AG09309 (cell line): ENCODE data around the gene MTREX.

Experiments used
- DNase-seq: peaks from one replicate; pipeline ENCODE4 v3.0.0-alpha.2; 2010; ENCODE audit warnings: low read depth
- H3K4me3 ChIP-seq: 2 replicates; pipeline ENCODE4 v1.5.1; 2011; ENCODE audit warnings: mild to moderate bottlenecking, low read depth, low read length, moderate library complexity; ENCODE audit not compliant: control insufficient read depth
- TF ChIP-seq, protein P1 (sequence below): IDR thresholded peaks from 2 replicates; pipeline ENCODE4 v1.5.1; 2011; ENCODE audit warnings: mild to moderate bottlenecking, low read depth, low read length, inconsistent platforms; ENCODE audit not compliant: insufficient read depth, control insufficient read depth; ENCODE audit errors: missing control alignments

Gene MTREX

DNA sequence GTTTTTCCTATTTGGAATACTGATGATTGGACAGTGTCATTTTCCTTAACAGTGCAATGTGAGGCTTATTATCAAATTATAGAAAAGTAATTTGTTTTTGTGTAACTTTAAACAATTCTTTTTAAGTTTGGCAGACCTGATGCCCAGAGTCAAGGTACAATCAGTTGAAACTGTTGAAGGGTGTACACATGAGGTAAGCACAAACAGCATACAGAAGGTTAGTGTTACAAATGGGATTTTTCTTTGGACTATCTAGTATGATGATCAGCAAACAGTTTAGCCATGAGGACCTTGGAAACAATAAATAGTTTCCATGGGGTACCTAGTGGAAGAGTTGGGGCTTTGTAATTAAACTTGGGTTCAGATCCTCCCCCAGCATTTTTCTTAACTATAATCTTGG lies 16.2 kb downstream of the MTREX start:
- TF ChIP-seq, protein P1, sequence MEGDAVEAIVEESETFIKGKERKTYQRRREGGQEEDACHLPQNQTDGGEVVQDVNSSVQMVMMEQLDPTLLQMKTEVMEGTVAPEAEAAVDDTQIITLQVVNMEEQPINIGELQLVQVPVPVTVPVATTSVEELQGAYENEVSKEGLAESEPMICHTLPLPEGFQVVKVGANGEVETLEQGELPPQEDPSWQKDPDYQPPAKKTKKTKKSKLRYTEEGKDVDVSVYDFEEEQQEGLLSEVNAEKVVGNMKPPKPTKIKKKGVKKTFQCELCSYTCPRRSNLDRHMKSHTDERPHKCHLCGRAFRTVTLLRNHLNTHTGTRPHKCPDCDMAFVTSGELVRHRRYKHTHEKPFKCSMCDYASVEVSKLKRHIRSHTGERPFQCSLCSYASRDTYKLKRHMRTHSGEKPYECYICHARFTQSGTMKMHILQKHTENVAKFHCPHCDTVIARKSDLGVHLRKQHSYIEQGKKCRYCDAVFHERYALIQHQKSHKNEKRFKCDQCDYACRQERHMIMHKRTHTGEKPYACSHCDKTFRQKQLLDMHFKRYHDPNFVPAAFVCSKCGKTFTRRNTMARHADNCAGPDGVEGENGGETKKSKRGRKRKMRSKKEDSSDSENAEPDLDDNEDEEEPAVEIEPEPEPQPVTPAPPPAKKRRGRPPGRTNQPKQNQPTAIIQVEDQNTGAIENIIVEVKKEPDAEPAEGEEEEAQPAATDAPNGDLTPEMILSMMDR = no peak
- DNase-seq = no peak
- no peak overlapping the region for H3K4me3 ChIP-seq

DNA sequence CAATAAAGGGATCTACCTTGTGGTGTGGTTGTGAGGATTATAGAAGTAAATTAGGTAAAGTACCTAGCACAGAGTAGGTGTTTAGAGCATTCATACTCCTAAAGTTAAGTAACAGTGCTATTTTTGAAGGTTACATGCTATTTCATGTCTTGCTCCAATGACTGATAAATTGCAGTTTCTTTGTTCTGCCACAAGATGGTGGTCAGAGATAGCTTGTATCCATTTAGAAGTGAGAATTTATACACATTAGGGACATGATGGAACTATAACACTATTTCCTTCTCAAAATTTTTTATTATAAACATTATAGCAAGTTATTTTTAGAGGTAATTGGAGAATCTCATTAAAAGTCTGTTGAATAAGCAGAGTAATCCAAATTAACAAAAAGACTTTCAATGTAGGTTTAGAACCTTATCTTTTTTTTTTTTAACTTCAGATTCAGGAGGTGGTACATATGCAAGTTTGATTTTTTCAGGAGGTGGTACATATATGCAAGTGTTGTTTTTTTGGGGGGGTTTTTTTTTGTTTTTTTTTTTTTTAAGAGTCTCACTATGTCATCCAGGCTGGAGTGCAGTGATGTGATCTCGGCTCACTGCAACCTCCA lies 17.1 kb downstream of the MTREX start:
- no peak overlapping the region for H3K4me3 ChIP-seq
- TF ChIP-seq, protein P1 = peak; percentile 49
- DNase-seq = no peak

DNA sequence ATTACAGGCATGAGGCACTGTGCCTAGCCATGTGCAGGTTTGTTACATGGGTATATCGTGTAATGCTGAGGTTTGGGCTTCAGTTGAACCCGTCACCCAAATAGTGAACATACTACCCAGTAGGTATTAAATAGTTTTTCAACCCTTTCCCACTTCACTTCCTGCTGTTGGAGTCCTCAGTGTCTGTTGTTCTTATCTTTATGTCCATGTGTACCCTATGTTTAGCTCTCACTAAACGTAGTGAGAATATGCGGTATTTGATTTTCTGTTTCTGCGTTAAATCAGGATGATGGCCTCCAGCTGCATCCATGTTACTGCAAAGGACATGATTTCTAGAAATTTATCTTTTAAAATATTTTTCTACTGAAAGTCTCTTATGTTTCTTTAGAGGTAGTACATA lies 17.8 kb downstream of the MTREX start:
- TF ChIP-seq, protein P1 = no peak
- no peak overlapping the region for H3K4me3 ChIP-seq
- DNase-seq = no peak

DNA sequence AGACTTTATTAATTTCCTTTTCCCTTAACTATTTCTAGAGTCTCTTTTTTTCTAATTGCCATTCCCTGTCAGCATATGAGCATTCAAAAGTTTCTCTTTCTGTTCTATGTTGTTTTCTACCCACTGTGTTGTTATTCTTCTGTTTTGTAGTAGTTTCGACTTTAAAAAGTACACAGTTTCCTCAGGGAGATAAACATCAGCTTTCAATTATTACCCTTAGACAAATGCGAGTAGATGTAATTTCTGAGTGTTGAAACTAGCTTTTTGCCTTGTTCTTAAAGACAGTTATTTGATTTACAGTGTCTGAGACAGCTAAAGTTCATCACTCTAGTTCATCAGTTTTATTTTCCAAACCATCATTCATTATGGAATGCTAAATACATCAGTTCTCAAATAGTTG lies 19.5 kb downstream of the MTREX start:
- TF ChIP-seq, protein P1 = no peak

DNA sequence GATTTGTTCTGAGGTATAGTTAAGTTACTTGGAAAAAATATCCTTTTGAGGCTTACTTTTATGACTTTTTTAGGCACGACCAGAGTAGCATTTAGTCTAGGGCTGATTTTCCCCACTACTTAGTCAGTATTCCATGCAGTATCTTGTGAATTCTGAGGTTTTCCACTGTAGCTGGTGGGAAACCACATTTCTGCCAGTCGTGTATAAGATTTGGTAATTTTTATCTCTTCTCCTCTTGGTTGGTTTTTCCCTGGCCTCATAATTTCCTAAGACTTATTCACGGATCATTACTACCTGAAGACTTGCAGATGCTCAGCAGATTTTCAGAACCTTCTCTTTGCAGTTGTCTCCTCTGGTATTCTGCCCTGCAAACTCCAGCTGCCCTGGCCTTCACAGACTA lies 23.5 kb downstream of the MTREX start:
- TF ChIP-seq, protein P1 = no peak
- DNase-seq = no peak
- H3K4me3 ChIP-seq = no peak overlapping the region

More for the DNA sequence above, 19.5 kb downstream of the MTREX start:
- no peak overlapping the region for H3K4me3 ChIP-seq
- DNase-seq = no peak

DNA sequence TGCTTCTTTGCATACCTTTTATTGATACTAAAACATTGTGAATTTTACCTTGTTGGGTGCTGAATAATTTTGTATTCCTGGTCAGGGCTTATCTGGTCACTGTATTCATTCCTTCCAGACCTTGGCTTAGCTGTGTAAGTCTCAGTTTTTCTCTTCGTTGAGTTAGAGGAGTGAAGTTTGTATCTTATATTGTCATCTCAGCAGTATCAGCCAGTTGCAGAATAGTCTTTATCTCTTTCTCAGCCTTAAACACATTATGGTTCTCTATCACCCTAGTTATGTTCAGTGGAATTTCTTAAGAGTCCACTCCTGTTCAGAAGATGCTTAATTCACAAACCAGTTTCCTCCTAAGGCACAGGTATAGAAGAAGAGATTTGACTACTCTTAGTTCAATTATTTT lies 25.2 kb downstream of the MTREX start:
- TF ChIP-seq, protein P1 = no peak
- no peak overlapping the region for H3K4me3 ChIP-seq
- DNase-seq = no peak

DNA sequence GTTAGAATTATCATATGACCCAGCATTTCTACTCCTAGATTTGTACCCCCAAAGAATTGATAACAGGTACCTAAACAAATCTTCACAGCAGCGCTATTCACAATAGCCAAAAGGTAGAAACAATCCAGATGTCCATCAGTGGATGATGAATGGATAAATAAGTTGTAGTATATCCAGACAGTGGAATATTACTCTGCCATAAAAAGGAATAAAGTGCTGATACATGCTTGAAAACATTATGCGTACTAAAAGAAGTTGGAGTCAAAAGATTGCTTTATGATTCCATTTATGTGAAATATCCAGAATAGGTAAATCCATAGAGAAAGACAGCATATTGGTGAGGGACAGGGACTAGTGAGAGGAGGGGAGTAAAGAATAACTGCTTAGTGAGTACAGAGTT lies 26.0 kb downstream of the MTREX start:
- TF ChIP-seq, protein P1 = no peak
- H3K4me3 ChIP-seq = no peak overlapping the region
- DNase-seq = no peak
